Parathyroid adenoma (tissue), 2 donors: ENCODE results near the gene SCARB1.

Source experiments
- H2AFZ ChIP-seq: fragments of 300-600 bp; sonication (generic); one replicate; pipeline ENCODE4 v1.7.0; 2017; ENCODE audit warnings: antibody characterized with exemption, mild to moderate bottlenecking
- H3K27ac ChIP-seq: fragments of 300-600 bp; sonication (generic); one replicate; pipeline ENCODE4 v1.7.0; 2017
- H3K27me3 ChIP-seq: fragments of 300-600 bp; sonication (generic); one replicate; pipeline ENCODE4 v1.7.0; 2017; ENCODE audit warnings: low read length; ENCODE audit not compliant: control insufficient read depth, insufficient read depth
- H3K36me3 ChIP-seq: fragments of 300-600 bp; sonication (generic); one replicate; pipeline ENCODE4 v1.7.0; 2017; ENCODE audit warnings: low read length; ENCODE audit not compliant: control insufficient read depth, insufficient read depth
- H3K4me1 ChIP-seq: fragments of 300-600 bp; sonication (generic); one replicate; pipeline ENCODE4 v1.7.0; 2017; ENCODE audit warnings: control low read depth
- H3K4me2 ChIP-seq: fragments of 300-600 bp; sonication (generic); one replicate; pipeline ENCODE4 v1.7.0; 2017; ENCODE audit warnings: low read length
- H3K4me3 ChIP-seq: fragments of 300-600 bp; sonication (generic); one replicate; pipeline ENCODE4 v1.7.0; 2017; ENCODE audit warnings: low read depth, low read length
- H3K79me2 ChIP-seq: fragments of 300-600 bp; sonication (generic); one replicate; pipeline ENCODE4 v1.7.0; 2017; ENCODE audit warnings: control low read depth
- H3K9ac ChIP-seq: fragments of 300-600 bp; sonication (generic); one replicate; pipeline ENCODE4 v1.7.0; 2017; ENCODE audit warnings: mild to moderate bottlenecking
- H3K9me3 ChIP-seq: fragments of 300-600 bp; sonication (generic); one replicate; pipeline ENCODE4 v1.7.0; 2017; ENCODE audit warnings: low read length; ENCODE audit not compliant: control insufficient read depth
- TF ChIP-seq, protein P1 (sequence below): fragments of 300-600 bp; sonication (generic); IDR thresholded peaks from one replicate; pipeline ENCODE4 v1.7.0; 2017; ENCODE audit warnings: antibody characterized with exemption, mild to moderate bottlenecking
- donor health status: primary hyperparathyroidism.

Gene SCARB1

DNA sequence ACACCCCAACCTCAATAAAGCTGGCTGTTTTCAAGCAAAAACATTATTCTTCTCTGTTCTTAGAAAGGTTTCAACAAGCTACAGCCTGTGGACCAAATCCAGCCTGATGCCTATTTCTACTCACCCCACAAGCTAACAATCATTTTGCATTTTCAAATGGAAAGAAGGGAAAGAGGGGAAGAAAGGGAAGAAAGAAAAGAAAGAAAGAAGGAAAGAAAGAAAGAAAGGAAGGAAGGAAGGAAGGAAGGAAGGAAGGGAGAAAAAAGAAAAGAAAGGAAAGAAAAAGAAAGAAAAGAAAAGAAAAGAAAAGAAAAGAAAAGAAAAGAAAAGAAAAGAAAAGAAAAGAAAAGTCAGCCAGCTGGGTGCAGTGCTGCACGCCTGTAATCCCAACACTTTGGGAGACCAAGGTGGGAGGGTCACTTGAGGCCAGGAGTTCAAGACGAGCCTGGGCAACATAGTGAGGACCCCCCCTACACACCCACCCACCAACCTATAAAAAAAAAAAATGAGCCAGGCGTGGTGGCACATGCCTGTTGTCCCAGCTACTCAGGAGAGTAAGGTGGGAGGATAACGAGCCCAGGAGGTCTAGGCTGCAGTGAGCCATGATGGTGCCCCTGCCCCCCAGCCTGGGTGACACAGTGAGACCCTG lies 26.3 kb downstream of the SCARB1 start:
- no peak overlapping the region for H3K9ac ChIP-seq
- no peaks in the 10 kb centered on the region for H3K36me3 ChIP-seq
- H3K79me2 ChIP-seq: peaks cover 2% of the 10 kb centered on the region
- H3K4me2 ChIP-seq: no peak overlapping the region
- H3K9me3 ChIP-seq: no peaks in the 10 kb centered on the region
- no peak overlapping the region for H3K4me3 ChIP-seq
- TF ChIP-seq, protein P1, sequence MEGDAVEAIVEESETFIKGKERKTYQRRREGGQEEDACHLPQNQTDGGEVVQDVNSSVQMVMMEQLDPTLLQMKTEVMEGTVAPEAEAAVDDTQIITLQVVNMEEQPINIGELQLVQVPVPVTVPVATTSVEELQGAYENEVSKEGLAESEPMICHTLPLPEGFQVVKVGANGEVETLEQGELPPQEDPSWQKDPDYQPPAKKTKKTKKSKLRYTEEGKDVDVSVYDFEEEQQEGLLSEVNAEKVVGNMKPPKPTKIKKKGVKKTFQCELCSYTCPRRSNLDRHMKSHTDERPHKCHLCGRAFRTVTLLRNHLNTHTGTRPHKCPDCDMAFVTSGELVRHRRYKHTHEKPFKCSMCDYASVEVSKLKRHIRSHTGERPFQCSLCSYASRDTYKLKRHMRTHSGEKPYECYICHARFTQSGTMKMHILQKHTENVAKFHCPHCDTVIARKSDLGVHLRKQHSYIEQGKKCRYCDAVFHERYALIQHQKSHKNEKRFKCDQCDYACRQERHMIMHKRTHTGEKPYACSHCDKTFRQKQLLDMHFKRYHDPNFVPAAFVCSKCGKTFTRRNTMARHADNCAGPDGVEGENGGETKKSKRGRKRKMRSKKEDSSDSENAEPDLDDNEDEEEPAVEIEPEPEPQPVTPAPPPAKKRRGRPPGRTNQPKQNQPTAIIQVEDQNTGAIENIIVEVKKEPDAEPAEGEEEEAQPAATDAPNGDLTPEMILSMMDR: no peak
- no peaks in the 10 kb centered on the region for H3K27me3 ChIP-seq
- no peak overlapping the region for H3K27ac ChIP-seq
- no peak overlapping the region for H2AFZ ChIP-seq
- no peaks in the 10 kb centered on the region for H3K4me1 ChIP-seq

DNA sequence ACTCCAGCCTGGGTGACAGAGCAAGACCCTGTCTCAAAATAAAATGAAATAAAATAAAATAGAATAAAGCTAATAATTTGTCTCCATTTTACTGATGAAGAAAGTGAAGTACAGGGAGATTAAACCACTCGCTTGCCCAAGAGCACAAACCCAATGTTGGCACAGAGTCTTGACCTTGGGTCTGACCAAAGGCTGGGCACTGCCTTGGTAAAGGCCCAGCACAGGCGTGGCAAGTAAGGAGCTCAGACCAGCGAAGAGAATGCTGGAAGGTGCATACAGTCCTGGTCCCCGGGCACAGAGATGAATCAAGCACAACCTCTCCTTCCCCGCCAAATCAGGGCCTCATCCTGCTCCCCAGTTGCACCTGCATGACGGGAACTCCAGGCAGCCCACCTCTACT lies 26.9 kb downstream of the SCARB1 start:
- H3K36me3 ChIP-seq: no peaks in the 10 kb centered on the region
- no peaks in the 10 kb centered on the region for H3K27me3 ChIP-seq
- peaks cover 2% of the 10 kb centered on the region for H3K79me2 ChIP-seq
- H3K9ac ChIP-seq: no peak overlapping the region
- TF ChIP-seq, protein P1: no peak
- no peaks in the 10 kb centered on the region for H3K4me1 ChIP-seq
- no peak overlapping the region for H2AFZ ChIP-seq
- no peak overlapping the region for H3K4me2 ChIP-seq
- no peaks in the 10 kb centered on the region for H3K9me3 ChIP-seq
- no peak overlapping the region for H3K4me3 ChIP-seq
- H3K27ac ChIP-seq: no peak overlapping the region

DNA sequence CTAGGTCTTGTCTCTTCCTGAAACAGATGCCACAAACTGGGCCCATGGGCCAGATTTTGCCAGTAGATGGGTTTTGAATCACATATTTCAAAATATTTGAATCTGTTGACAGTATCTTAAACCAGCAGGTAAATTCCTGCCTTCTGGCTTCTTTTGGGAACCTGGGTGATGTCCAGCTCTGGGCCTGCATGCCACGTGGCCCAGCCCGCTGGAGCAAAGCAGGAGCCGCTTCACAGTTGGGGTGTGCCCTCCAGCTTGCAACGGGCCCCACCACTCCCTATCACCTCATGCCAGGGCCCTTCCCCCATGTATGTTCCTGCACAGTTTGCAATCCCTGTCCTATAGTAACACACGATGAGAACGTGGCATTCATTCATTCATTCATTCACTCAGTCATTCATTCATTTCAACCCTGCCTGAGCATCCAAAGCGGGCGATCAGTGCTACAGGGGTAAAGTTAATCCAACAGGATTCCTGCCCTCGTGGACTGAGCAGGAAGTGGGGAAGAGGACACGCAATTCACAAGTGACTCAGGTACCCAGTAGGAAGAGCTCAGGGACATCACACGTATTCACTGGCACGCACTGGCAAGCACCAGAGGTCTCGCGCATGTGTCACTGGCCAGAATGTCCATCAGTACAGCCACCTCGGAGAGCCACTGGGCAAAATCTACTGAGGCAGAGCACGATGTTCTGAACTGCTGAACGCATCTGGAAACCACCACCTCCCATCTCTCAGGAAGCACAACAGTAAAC lies 27.8 kb downstream of the SCARB1 start:
- Histone ChIP-seq H2AFZ (no peak overlapping the region), H3K27ac (no peak overlapping the region), H3K79me2 (peaks cover 8% of the 10 kb centered on the region), H3K4me2 (no peak overlapping the region), H3K4me3 (no peak overlapping the region), H3K4me1 (no peaks in the 10 kb centered on the region), H3K27me3 (no peaks in the 10 kb centered on the region), H3K9ac (no peak overlapping the region), H3K9me3 (no peaks in the 10 kb centered on the region), H3K36me3 (no peaks in the 10 kb centered on the region)
- TF ChIP-seq, protein P1: no peak

DNA sequence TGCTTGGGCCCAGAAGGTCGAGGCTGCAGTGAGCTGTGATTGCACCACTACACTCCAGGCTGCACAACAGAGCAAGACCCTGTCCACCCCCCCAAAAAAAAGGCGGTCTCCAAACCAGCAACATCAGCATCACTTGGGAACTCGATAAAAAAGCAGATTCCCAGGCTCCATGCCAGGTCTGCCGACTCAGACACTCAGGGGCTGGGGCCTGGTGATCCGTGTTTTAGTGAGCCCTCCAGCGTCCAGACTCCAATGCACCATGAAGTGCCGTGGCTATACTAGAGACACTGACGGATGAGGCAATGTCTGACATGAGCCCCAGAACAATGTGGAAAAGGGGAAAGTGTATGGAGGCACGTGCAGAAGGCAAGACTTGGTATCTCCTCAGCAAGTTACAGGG lies 28.8 kb downstream of the SCARB1 start:
- Histone ChIP-seq H3K4me3 (no peak overlapping the region), H3K27ac (no peak overlapping the region), H3K79me2 (peaks cover 8% of the 10 kb centered on the region), H3K9ac (no peak overlapping the region), H3K36me3 (no peaks in the 10 kb centered on the region), H2AFZ (no peak overlapping the region), H3K4me1 (no peaks in the 10 kb centered on the region), H3K27me3 (no peaks in the 10 kb centered on the region), H3K9me3 (no peaks in the 10 kb centered on the region), H3K4me2 (no peak overlapping the region)
- TF ChIP-seq, protein P1: no peak

DNA sequence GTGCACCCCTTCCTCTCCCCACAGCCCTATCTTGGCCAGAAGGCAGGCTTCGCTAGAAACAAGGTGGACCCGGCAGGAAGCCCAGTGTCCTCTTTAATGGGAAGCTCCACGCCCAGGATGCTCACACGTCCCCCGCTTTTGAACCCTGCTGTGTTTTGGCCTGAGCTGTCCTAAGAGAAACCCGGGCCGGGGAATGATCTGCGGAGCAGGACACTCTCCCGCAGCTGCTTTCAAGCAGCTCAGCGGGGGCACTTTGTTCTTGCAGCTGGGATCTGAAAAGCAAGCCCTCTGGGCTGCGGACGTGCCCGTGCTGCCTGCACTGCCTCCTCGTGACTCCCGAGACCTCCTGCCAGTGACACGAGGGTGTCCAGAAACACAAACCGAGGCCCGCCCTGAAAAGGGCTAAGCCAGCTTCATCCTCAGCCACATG lies 30.0 kb downstream of the SCARB1 start:
- no peak overlapping the region for H3K9ac ChIP-seq

More for the DNA sequence above, 30.0 kb downstream of the SCARB1 start:
- TF ChIP-seq, protein P1: no peak
- Histone ChIP-seq H2AFZ (no peak overlapping the region), H3K79me2 (peaks cover 8% of the 10 kb centered on the region), H3K4me3 (no peak overlapping the region), H3K27ac (no peak overlapping the region), H3K27me3 (no peaks in the 10 kb centered on the region), H3K4me1 (peaks cover 3% of the 10 kb centered on the region), H3K4me2 (no peak overlapping the region), H3K9me3 (no peaks in the 10 kb centered on the region), H3K36me3 (no peaks in the 10 kb centered on the region)
